Osteocyte (in vitro differentiated cells): Measurements from ENCODE around the gene SS18. TPM values are rescaled to one million over a fixed set of nuclear protein-coding genes. Genes with fewer than 3 reads are reported as not detected.
A peak's percentile ranks its signal among the peaks of the same experiment; 100 is the strongest.

Source experiments
- DNase-seq: peaks from one replicate; pipeline ENCODE4 v3.0.0; 2021; ENCODE audit warnings: mixed read lengths; ENCODE audit not compliant: unreplicated experiment; ENCODE audit errors: extremely low spot score
- H3K27ac Mint-ChIP-seq: one replicate; pipeline ENCODE4 v1.8.0; 2021; ENCODE audit warnings: mild to moderate bottlenecking, mixed read lengths; ENCODE audit not compliant: unreplicated experiment
- H3K27me3 Mint-ChIP-seq: one replicate; pipeline ENCODE4 v1.8.0; 2021; ENCODE audit warnings: mixed read lengths; ENCODE audit not compliant: unreplicated experiment
- H3K36me3 Mint-ChIP-seq: one replicate; pipeline ENCODE4 v1.8.0; 2021; ENCODE audit warnings: mixed read lengths; ENCODE audit not compliant: unreplicated experiment
- H3K4me1 Mint-ChIP-seq: one replicate; pipeline ENCODE4 v1.8.0; 2021; ENCODE audit warnings: mixed read lengths; ENCODE audit not compliant: unreplicated experiment
- H3K4me3 Mint-ChIP-seq: one replicate; pipeline ENCODE4 v1.8.0; 2021; ENCODE audit warnings: mild to moderate bottlenecking, moderate library complexity, mixed read lengths; ENCODE audit not compliant: unreplicated experiment
- H3K9me3 Mint-ChIP-seq: one replicate; pipeline ENCODE4 v1.8.0; 2021; ENCODE audit warnings: mixed read lengths; ENCODE audit not compliant: unreplicated experiment
- total RNA-seq: library from RNA; stranded (reverse); gene quantifications from 2 replicates; pipeline ENCODE4 v1.2.1, GENCODE V29; 2021
- TF ChIP-seq, protein P1 (sequence below): fragments of 200-600 bp; sonication (generic); IDR thresholded peaks from 2 replicates; pipeline ENCODE4 v1.5.0; 2021; ENCODE audit warnings: antibody characterized with exemption, mild to moderate bottlenecking, moderate library complexity

SS18 gene
- total RNA-seq, 1 donor from 2014 or later, result 98.7 TPM

DNA sequence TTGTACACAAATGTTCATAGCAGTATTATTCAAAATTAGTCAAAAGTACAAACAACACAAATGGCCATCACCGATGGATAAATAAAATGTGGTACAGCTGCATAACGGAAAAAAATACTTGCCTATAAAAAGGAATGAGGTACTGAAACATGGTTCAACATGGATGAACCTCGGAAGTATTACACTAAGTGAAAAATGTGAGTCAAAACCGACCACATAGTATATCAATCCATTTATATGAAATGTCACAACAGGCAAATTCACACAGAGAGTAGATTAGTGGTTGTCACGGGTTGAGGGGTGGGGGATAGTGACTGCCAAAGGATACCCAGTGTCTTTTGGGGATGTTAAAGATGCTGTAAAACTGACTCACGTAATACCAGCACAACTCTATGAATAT is 3.5 kb downstream of the SS18 start:
- no peaks in the 10 kb centered on the region for H3K27me3 Mint-ChIP-seq
- no peaks in the 10 kb centered on the region for H3K9me3 Mint-ChIP-seq
- DNase-seq, result no peak
- peaks cover 33% of the 10 kb centered on the region for H3K36me3 Mint-ChIP-seq
- no peak overlapping the region for H3K27ac Mint-ChIP-seq
- no peak overlapping the region for H3K4me3 Mint-ChIP-seq
- H3K4me1 Mint-ChIP-seq, result peaks cover 32% of the 10 kb centered on the region
- TF ChIP-seq, protein P1, sequence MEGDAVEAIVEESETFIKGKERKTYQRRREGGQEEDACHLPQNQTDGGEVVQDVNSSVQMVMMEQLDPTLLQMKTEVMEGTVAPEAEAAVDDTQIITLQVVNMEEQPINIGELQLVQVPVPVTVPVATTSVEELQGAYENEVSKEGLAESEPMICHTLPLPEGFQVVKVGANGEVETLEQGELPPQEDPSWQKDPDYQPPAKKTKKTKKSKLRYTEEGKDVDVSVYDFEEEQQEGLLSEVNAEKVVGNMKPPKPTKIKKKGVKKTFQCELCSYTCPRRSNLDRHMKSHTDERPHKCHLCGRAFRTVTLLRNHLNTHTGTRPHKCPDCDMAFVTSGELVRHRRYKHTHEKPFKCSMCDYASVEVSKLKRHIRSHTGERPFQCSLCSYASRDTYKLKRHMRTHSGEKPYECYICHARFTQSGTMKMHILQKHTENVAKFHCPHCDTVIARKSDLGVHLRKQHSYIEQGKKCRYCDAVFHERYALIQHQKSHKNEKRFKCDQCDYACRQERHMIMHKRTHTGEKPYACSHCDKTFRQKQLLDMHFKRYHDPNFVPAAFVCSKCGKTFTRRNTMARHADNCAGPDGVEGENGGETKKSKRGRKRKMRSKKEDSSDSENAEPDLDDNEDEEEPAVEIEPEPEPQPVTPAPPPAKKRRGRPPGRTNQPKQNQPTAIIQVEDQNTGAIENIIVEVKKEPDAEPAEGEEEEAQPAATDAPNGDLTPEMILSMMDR, result no peak

DNA sequence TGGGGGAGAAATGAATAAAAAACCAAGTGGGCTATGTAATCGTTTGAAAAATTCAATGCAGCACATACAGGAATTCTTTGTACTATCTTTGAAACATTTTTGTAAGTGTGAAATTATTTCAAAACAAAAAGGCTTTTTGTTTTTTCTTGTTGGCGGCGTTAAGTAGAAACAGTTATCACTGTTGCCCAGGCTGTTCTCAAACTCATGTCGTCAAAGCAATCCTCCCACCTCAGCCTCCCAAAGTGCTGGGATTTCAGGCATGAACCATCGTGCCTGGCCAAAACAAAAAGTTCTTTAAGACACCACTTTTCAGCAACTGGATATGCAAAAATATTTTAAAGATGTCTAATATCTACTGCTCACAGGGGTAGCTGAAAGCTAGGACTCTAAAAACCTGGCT is 5.4 kb downstream of the SS18 start:
- H3K9me3 Mint-ChIP-seq, result no peaks in the 10 kb centered on the region
- H3K36me3 Mint-ChIP-seq, result peaks cover 44% of the 10 kb centered on the region
- no peak overlapping the region for H3K27ac Mint-ChIP-seq
- H3K4me1 Mint-ChIP-seq, result peaks cover 30% of the 10 kb centered on the region
- no peak for DNase-seq
- H3K4me3 Mint-ChIP-seq, result no peak overlapping the region
- TF ChIP-seq, protein P1, result no peak
- no peaks in the 10 kb centered on the region for H3K27me3 Mint-ChIP-seq

DNA sequence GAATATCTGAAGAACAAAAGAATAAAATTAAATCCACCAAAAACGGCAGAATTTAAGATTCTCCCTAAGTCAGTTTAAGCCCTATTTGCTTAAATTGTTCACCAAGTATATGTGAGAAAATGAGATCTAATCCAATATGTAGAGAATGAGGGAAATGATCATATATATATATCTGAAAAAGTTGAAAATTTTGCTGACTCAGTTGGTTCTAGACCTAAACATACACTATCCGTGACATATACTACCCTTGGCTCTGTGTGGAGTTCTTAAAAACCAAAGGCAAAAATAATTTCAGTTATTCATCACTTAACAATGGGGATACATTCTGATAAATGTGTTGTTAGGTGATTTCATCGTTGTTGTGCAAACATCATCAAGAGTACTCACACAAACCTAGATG is 7.3 kb downstream of the SS18 start:
- no peak overlapping the region for H3K27ac Mint-ChIP-seq
- H3K4me3 Mint-ChIP-seq, result no peak overlapping the region
- H3K27me3 Mint-ChIP-seq, result no peaks in the 10 kb centered on the region
- peaks cover 19% of the 10 kb centered on the region for H3K4me1 Mint-ChIP-seq
- H3K36me3 Mint-ChIP-seq, result peaks cover 49% of the 10 kb centered on the region
- TF ChIP-seq, protein P1, result no peak
- DNase-seq, result no peak
- no peaks in the 10 kb centered on the region for H3K9me3 Mint-ChIP-seq

- Mint-ChIP-seq H3K4me3 (no peak overlapping the region), H3K36me3 (peaks cover 52% of the 10 kb centered on the region), H3K9me3 (no peaks in the 10 kb centered on the region)
These were observed 7.9 kb downstream of the SS18 start for GRCh38 chr18:26082475-26082874.

DNA sequence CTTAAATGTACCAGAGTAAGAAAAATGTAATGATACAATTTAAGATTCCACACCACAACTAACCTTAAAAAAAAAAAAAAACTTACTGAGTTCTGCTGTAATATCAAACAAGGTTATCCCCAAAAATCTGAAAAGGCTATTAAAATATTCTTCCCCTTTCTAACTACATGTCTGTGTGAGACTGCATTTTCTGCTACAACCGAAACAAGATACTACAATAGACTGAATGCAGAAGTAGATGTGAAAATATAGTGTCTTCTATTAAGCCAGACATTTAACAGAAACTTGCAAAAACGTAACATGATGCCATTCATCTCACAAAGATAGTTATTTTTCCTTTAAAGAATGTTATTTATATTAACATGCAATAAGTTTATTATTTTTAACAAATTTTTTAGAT is 16.2 kb downstream of the SS18 start:
- Mint-ChIP-seq H3K9me3 (peaks cover 13% of the 10 kb centered on the region), H3K4me3 (no peak overlapping the region), H3K36me3 (peaks cover 61% of the 10 kb centered on the region), H3K4me1 (peaks cover 32% of the 10 kb centered on the region), H3K27ac (peak overlapping the region; percentile 53), H3K27me3 (no peaks in the 10 kb centered on the region)
- no peak for DNase-seq
- TF ChIP-seq, protein P1, result no peak

More at GRCh38 chr18:26082475-26082874, 7.9 kb downstream of the SS18 start:
- TF ChIP-seq, protein P1, result no peak
- DNase-seq, result no peak
- Mint-ChIP-seq H3K27me3 (no peaks in the 10 kb centered on the region), H3K27ac (no peak overlapping the region), H3K4me1 (peaks cover 14% of the 10 kb centered on the region)
